WTC11 (cell line): ENCODE data around the gene CLTCL1. TPM values are rescaled to one million over a fixed set of nuclear protein-coding genes. Genes with fewer than 3 reads are reported as not detected.
A peak's percentile ranks its signal among the peaks of the same experiment; 100 is the strongest.
"Not testable (repeated sequence)": the region's sequence is repeated elsewhere in the genome, so short reads cannot be mapped to it uniquely, and the experiment has no call there.

ENCODE experiments used
- ATAC-seq: fragments of 200-7000 bp; cut with Tn5 transposase; 2 replicates; pipeline ENCODE4 v1.10.0; 2021; ENCODE audit warnings: mild to moderate bottlenecking, moderate library complexity
- CTCF ChIA-PET: fragments of 300-600 bp; sonication (Branson Sonifier 250); formaldehyde crosslinking; loops from one replicate; lab custom pipeline; 2021; ENCODE audit warnings: antibody characterized with exemption; lab: Charles Lee
- POLR2A ChIA-PET: fragments of 350-600 bp; sonication (Branson Sonifier 250); formaldehyde crosslinking; loops from one replicate; lab custom pipeline; 2021; ENCODE audit warnings: antibody characterized with exemption; lab: Charles Lee
- DNase-seq: peaks from one replicate; pipeline ENCODE4 v3.0.0; 2021; ENCODE audit warnings: low spot score
- H3K27ac Mint-ChIP-seq: 2 replicates; pipeline ENCODE4 v1.8.0; 2021; ENCODE audit warnings: mixed read lengths
- H3K27me3 Mint-ChIP-seq: 2 replicates; pipeline ENCODE4 v1.8.0; 2021; ENCODE audit warnings: low read depth, mild to moderate bottlenecking, moderate library complexity, mixed read lengths
- H3K36me3 Mint-ChIP-seq: 2 replicates; pipeline ENCODE4 v1.8.0; 2021; ENCODE audit warnings: mixed read lengths
- H3K4me1 Mint-ChIP-seq: 2 replicates; pipeline ENCODE4 v1.8.0; 2022; ENCODE audit warnings: mixed read lengths
- H3K4me3 Mint-ChIP-seq: 2 replicates; pipeline ENCODE4 v1.8.0; 2021; ENCODE audit warnings: mild to moderate bottlenecking, moderate library complexity, mixed read lengths
- H3K9me3 Mint-ChIP-seq: 2 replicates; pipeline ENCODE4 v1.8.0; 2021; ENCODE audit warnings: mixed read lengths
- E2F1 ChIP-seq: sonication (generic); formaldehyde crosslinking; IDR thresholded peaks from 2 replicates; pipeline ENCODE4 v1.8.0; 2022; ENCODE audit warnings: mild to moderate bottlenecking, missing genetic modification reagents
- MXD4 ChIP-seq: fragments of 250-450 bp; sonication (Bioruptor Pico); IDR thresholded peaks from 2 replicates; pipeline ENCODE4 v1.8.0; 2021; ENCODE audit warnings: mild to moderate bottlenecking, moderate library complexity, borderline replicate concordance
- NR3C1 ChIP-seq: sonication (generic); formaldehyde crosslinking; conservative IDR thresholded peaks from 2 replicates; pipeline ENCODE4 v1.8.1; 2023; ENCODE audit warnings: low read depth, mild to moderate bottlenecking, missing genetic modification reagents
- SP1 ChIP-seq: sonication (generic); formaldehyde crosslinking; conservative IDR thresholded peaks from 2 replicates; pipeline ENCODE4 v1.8.1; 2022; ENCODE audit warnings: missing genetic modification reagents
- TCF7 ChIP-seq: sonication (generic); formaldehyde crosslinking; IDR thresholded peaks from 2 replicates; pipeline ENCODE4 v1.8.0; 2022; ENCODE audit warnings: mild to moderate bottlenecking, low read depth, missing genetic modification reagents, moderate library complexity
- USF1 ChIP-seq: sonication (generic); formaldehyde crosslinking; IDR thresholded peaks from 2 replicates; pipeline ENCODE4 v1.8.0; 2022; ENCODE audit warnings: mild to moderate bottlenecking, missing genetic modification reagents
- USF2 ChIP-seq: sonication (generic); formaldehyde crosslinking; IDR thresholded peaks from 2 replicates; pipeline ENCODE4 v1.8.1; 2023; ENCODE audit warnings: mild to moderate bottlenecking, missing genetic modification reagents, moderate library complexity
- ZBTB43 ChIP-seq: sonication (generic); formaldehyde crosslinking; IDR thresholded peaks from 2 replicates; pipeline ENCODE4 v1.8.1; 2023; ENCODE audit warnings: mild to moderate bottlenecking, missing genetic modification reagents
- ZNF121 ChIP-seq: sonication (generic); formaldehyde crosslinking; IDR thresholded peaks from 2 replicates; pipeline ENCODE4 v1.8.0; 2023; ENCODE audit warnings: missing genetic modification reagents
- ZNF416 ChIP-seq: fragments of 250-450 bp; sonication (Bioruptor Pico); IDR thresholded peaks from 2 replicates; pipeline ENCODE4 v1.9.0; 2021; ENCODE audit warnings: mild to moderate bottlenecking, inconsistent platforms
- ZNF423 ChIP-seq: fragments of 250-450 bp; sonication (Bioruptor Pico); IDR thresholded peaks from 2 replicates; pipeline ENCODE4 v2.1.2; 2022; ENCODE audit warnings: mild to moderate bottlenecking, moderate library complexity
- ZNF425 ChIP-seq: fragments of 250-450 bp; sonication (Bioruptor Pico); conservative IDR thresholded peaks from 2 replicates; pipeline ENCODE4 v1.9.0; 2021; ENCODE audit warnings: mild to moderate bottlenecking
- total RNA-seq: library from RNA; stranded (reverse); gene quantifications from 3 replicates; pipeline ENCODE4 v1.2.3, GENCODE V29; 2021
- TF ChIP-seq, protein P1 (sequence below): sonication (generic); formaldehyde crosslinking; IDR thresholded peaks from 2 replicates; pipeline ENCODE4 v1.8.0; 2023; ENCODE audit warnings: missing genetic modification reagents

CLTCL1 gene
- total RNA-seq, 1 experiment from 2014 or later: 15.5 TPM

DNA sequence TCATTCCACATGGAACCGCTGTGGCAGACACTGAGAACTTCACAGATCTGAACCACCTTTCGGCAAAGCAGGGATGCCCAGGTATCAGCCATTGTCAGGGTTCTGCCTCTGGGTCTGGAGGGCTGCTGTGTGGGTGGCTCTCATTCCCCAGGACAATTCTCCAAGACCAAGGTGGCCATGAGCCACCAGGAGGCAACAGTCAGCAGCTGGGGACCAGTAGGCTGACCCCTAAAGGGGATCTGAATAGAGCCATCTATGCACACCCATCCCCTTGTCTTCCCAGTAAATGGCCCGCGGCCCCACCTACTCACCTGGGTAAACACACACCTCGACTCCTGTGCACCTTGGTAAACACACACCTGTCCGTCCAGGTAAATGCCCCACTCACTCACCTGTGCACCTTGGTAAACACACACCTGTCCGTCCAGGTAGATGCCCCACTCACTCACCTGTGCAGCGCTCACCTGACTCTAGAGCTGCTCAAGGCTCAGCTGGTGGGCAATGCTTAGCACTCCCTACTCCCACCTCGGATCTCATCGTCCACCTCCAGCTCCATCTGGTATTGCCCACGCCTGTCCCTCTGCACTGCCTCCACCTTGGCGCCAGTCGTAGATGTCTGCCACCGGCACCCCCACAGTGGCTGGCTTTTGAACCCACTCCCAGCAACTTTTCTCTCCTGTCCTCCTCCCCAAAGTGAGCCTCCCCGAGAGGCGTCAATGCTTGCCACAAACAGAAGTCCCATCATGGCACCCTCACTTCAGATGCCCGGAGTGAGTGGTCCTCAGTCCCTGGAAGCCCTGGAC lies 123.2 kb downstream of the CLTCL1 start:
- Mint-ChIP-seq H3K36me3 (no peaks in the 10 kb centered on the region), H3K9me3 (no peaks in the 10 kb centered on the region), H3K4me1 (peaks cover 31% of the 10 kb centered on the region), H3K4me3 (no peak overlapping the region; the same call in 1 of the 2 replicates), H3K27me3 (peaks cover 64% of the 10 kb centered on the region), H3K27ac (no peak overlapping the region)
- TF ChIP-seq E2F1 (CRISPR knock-in tag) (no peak), SP1 (no peak), MXD4 (CRISPR knock-in tag) (no peak)
- peak; percentile 9 for ATAC-seq
- ChIA-PET CTCF (interaction anchor here (1.0 to 2.3 kb wide), 7 partner anchors 10 to 24 kb away, joined by 3 to 9 read pairs (median 4); partner anchors contain the start of genes ESS2 and SLC25A1), POLR2A (no interaction called here)
- DNase-seq: no peak

DNA sequence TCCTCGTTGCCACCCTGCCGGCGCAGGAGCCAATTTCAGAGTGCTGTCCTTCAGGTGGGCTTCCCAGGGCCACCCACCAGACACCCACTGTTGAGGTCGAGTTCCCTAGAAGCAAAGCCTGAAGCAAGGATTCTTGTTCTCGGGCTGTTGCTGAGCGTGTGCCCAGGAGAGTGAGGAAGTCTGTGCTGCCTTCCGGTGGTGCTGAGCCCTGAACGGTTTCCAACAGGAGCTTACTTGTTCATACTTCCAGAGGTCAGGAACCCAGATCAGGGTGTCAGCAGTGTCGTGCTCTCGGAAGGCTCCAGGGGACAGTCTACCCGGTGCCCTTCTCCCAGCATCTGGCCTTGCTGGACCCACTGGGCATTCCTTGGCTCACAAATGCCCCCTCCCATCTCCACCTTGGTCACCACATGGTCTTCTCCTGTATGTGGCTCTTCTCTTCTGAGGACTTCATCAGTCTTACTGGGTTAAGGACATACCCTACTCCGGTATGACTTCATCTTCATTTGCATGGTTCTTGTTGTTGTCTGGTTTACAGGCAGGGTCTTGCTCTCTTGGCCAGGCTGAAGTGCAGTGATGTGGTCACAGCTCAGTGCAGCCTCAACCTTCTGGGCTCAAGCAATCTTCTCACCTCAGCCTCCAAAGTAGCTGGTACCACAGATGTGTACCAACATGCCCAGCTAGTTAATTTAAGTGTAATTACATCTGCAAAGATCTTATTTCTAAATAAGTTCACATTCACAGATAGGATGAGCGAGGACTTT lies 124.2 kb downstream of the CLTCL1 start:
- POLR2A ChIA-PET: no interaction called here
- peaks cover 71% of the 10 kb centered on the region for H3K27me3 Mint-ChIP-seq

GRCh38 chr22:19166421-19166820 lies 125.1 kb downstream of the CLTCL1 start:
- Mint-ChIP-seq H3K36me3 (no peaks in the 10 kb centered on the region), H3K9me3 (no peaks in the 10 kb centered on the region), H3K27me3 (peaks cover 72% of the 10 kb centered on the region), H3K27ac (no peak overlapping the region), H3K4me1 (peaks cover 18% of the 10 kb centered on the region), H3K4me3 (no peak overlapping the region)
- ATAC-seq: no peak
- CTCF ChIA-PET: interaction anchor here (1.7 kb wide), 1 partner anchor 13 kb away, joined by 4 read pairs; the partner anchor contains the start of gene SLC25A1
- POLR2A ChIA-PET: no interaction called here
- no peak for TF ChIP-seq ZNF423 (CRISPR knock-in tag)
- TF ChIP-seq USF1 (CRISPR knock-in tag): no peak
- TF ChIP-seq, all 79 proteins: peak for 0
- no peak for DNase-seq

More for the DNA sequence above, 124.2 kb downstream of the CLTCL1 start:
- no peak for DNase-seq
- H3K4me3 Mint-ChIP-seq: no peak overlapping the region
- no peaks in the 10 kb centered on the region for H3K36me3 Mint-ChIP-seq
- TF ChIP-seq ZNF121 (0 out of 2 replicates have a peak, but pooled peaks have one; percentile 17), NR3C1 (CRISPR knock-in tag) (no peak)
- CTCF ChIA-PET: interaction anchor here (1.1 to 1.7 kb wide), 4 partner anchors 12 to 23 kb away, joined by 4 to 9 read pairs (median 4); partner anchors contain the start of genes ESS2 and SLC25A1
- H3K4me1 Mint-ChIP-seq: peaks cover 21% of the 10 kb centered on the region
- ATAC-seq: no peak
- no peaks in the 10 kb centered on the region for H3K9me3 Mint-ChIP-seq
- no peak overlapping the region for H3K27ac Mint-ChIP-seq

DNA sequence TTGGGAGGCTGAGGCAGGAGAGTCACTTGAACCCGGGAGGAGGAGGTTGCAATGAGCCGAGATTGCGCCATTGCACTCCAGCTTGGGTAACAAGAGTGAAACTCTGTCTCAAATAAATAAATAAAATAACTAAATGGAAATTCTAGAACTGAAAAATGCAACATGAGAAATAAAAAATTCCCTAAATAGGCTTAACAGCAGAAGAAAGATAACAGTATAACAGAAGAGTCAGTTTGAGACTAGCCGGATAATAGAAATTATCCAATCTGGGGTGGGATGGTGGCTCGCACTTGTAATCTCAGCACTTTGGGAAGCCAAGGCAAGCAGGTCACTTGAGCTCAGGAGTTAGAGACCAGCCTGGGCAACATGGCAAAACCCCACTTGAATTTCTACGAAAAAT lies 127.1 kb downstream of the CLTCL1 start:
- Mint-ChIP-seq H3K27me3 (peaks cover 66% of the 10 kb centered on the region), H3K36me3 (no peaks in the 10 kb centered on the region), H3K27ac (no peak overlapping the region), H3K9me3 (no peaks in the 10 kb centered on the region), H3K4me1 (peaks cover 9% of the 10 kb centered on the region), H3K4me3 (no peak overlapping the region)
- TF ChIP-seq, protein P1, sequence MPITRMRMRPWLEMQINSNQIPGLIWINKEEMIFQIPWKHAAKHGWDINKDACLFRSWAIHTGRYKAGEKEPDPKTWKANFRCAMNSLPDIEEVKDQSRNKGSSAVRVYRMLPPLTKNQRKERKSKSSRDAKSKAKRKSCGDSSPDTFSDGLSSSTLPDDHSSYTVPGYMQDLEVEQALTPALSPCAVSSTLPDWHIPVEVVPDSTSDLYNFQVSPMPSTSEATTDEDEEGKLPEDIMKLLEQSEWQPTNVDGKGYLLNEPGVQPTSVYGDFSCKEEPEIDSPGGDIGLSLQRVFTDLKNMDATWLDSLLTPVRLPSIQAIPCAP (CRISPR knock-in tag): no peak
- no peak for TF ChIP-seq ZBTB43 (CRISPR knock-in tag)
- TF ChIP-seq ZNF416 (CRISPR knock-in tag): no peak
- TF ChIP-seq USF2 (CRISPR knock-in tag): no peak
- no peak for TF ChIP-seq USF1 (CRISPR knock-in tag)
- no peak for TF ChIP-seq TCF7 (CRISPR knock-in tag)
- no peak for TF ChIP-seq ZNF425
- ChIA-PET CTCF (interaction anchor here (0.6 to 1.0 kb wide), 2 partner anchors 20 to 51 kb away, joined by 3 to 5 read pairs; partner anchors contain the start of gene ESS2), POLR2A (no interaction called here)
- ATAC-seq: no peak
- DNase-seq: no peak

- CTCF ChIA-PET: interaction anchor here (0.8 to 1.7 kb wide), 2 partner anchors 10 to 11 kb away, joined by 3 to 6 read pairs; no protein-coding TSS in a partner anchor
- H3K4me1 Mint-ChIP-seq, POLR2A ChIA-PET, ATAC-seq, H3K36me3 Mint-ChIP-seq, H3K4me3 Mint-ChIP-seq, DNase-seq, H3K27ac Mint-ChIP-seq, H3K9me3 Mint-ChIP-seq: not testable (repeated sequence)
- H3K27me3 Mint-ChIP-seq: peaks cover 51% of the 10 kb centered on the region
Observed at GRCh38 chr22:19158649-19159048, 132.9 kb downstream of the CLTCL1 start.
